GM12891 (cell line): ENCODE data around the gene FAT1.

Experiments
- DNase-seq: peaks from one replicate; pipeline ENCODE4 v3.0.0; 2011; ENCODE audit warnings: low spot score; ENCODE audit not compliant: insufficient read length
- FAIRE-seq: peaks from 2 replicates; lab custom pipeline; 2011; peaks lifted over from hg19 to GRCh38; lab: Jason Lieb, UNC
- PAX5 ChIP-seq: IDR thresholded peaks from 2 replicates; pipeline ENCODE4 v1.6.1; 2011; ENCODE audit warnings: low read length, moderate library complexity, mild to moderate bottlenecking; ENCODE audit not compliant: insufficient read depth, severe bottlenecking
- POLR2A ChIP-seq: IDR thresholded peaks from 2 replicates; pipeline ENCODE4 v1.6.1; 2011; ENCODE audit warnings: low read depth, low read length, control low read depth
- POLR2AphosphoS5 ChIP-seq: IDR thresholded peaks from 2 replicates; pipeline ENCODE4 v1.6.1; 2011; ENCODE audit warnings: low read depth, low read length, control low read depth
- POU2F2 ChIP-seq: IDR thresholded peaks from 2 replicates; pipeline ENCODE4 v1.6.1; 2011; ENCODE audit warnings: low read depth, mild to moderate bottlenecking, control low read depth, low read length, moderate library complexity
- SPI1 ChIP-seq: IDR thresholded peaks from 2 replicates; pipeline ENCODE4 v1.6.1; 2011; ENCODE audit warnings: low read depth, low read length, control low read depth
- TAF1 ChIP-seq: IDR thresholded peaks from 2 replicates; pipeline ENCODE4 v1.6.1; 2011; ENCODE audit warnings: low read depth, low read length, control low read depth

The FAT1 gene

GRCh38 chr4:186752325-186752724 lies 28.7 kb upstream of the FAT1 start:
- no peak for DNase-seq
- FAIRE-seq: no peak
- TF ChIP-seq POU2F2 (no peak), PAX5 (no peak), TAF1 (no peak), POLR2A (no peak), POLR2AphosphoS5 (no peak), SPI1 (no peak)

GRCh38 chr4:186749611-186750281 lies 26.1 kb upstream of the FAT1 start:
- FAIRE-seq (no peak), DNase-seq (no peak)
- TF ChIP-seq PAX5: no peak
- TF ChIP-seq POLR2A: no peak

- no peak for DNase-seq
- no peak for TF ChIP-seq POU2F2
- no peak for TF ChIP-seq POLR2AphosphoS5
- TF ChIP-seq TAF1: no peak
- TF ChIP-seq PAX5: no peak
- no peak for TF ChIP-seq POLR2A
- no peak for TF ChIP-seq SPI1
- no peak for FAIRE-seq
Observed at GRCh38 chr4:186746581-186746980, 22.9 kb upstream of the FAT1 start.

GRCh38 chr4:186743261-186743660 lies 19.6 kb upstream of the FAT1 start:
- FAIRE-seq (no peak), DNase-seq (no peak)

GRCh38 chr4:186740822-186741221 lies 17.2 kb upstream of the FAT1 start:
- FAIRE-seq (no peak), DNase-seq (no peak)
- TF ChIP-seq PAX5 (no peak), POLR2A (no peak), POLR2AphosphoS5 (no peak), TAF1 (no peak), POU2F2 (no peak), SPI1 (no peak)

More at GRCh38 chr4:186743261-186743660, 19.6 kb upstream of the FAT1 start:
- TF ChIP-seq POLR2A (no peak), POLR2AphosphoS5 (no peak), PAX5 (no peak), POU2F2 (no peak), TAF1 (no peak), SPI1 (no peak)

- FAIRE-seq: no peak
- TF ChIP-seq SPI1 (no peak), POU2F2 (no peak), POLR2A (no peak), PAX5 (no peak), POLR2AphosphoS5 (no peak), TAF1 (no peak)
- no peak for DNase-seq
Observed at GRCh38 chr4:186739802-186740434, 16.3 kb upstream of the FAT1 start.

- TF ChIP-seq POLR2AphosphoS5 (no peak), POLR2A (no peak), TAF1 (no peak), POU2F2 (no peak), PAX5 (no peak), SPI1 (no peak)
- no peak for DNase-seq
- no peak for FAIRE-seq
Observed at GRCh38 chr4:186739317-186739716, 15.7 kb upstream of the FAT1 start.

- FAIRE-seq: no peak
- DNase-seq: no peak
- TF ChIP-seq TAF1 (no peak), PAX5 (no peak), SPI1 (no peak), POLR2AphosphoS5 (no peak), POLR2A (no peak), POU2F2 (no peak)
Observed at GRCh38 chr4:186738421-186738820, 14.8 kb upstream of the FAT1 start.

- DNase-seq: no peak
- FAIRE-seq: no peak
- TF ChIP-seq POLR2AphosphoS5 (no peak), TAF1 (no peak), POLR2A (no peak), PAX5 (no peak), SPI1 (no peak), POU2F2 (no peak)
Observed at GRCh38 chr4:186737427-186737826, 13.8 kb upstream of the FAT1 start.

GRCh38 chr4:186736466-186736865 lies 12.8 kb upstream of the FAT1 start:
- no peak for FAIRE-seq
- no peak for DNase-seq
- TF ChIP-seq POLR2AphosphoS5: no peak
- TF ChIP-seq PAX5: no peak
- TF ChIP-seq TAF1: no peak
- no peak for TF ChIP-seq POLR2A
- TF ChIP-seq POU2F2: no peak
- TF ChIP-seq SPI1: no peak
